HepG2 (cell line): ENCODE measurements around the gene SPHK1. TPM values are rescaled to one million over a fixed set of nuclear protein-coding genes. Genes with fewer than 3 reads are reported as not detected.

Experiments
- AKAP8 ChIP-seq: sonication (generic); formaldehyde crosslinking; IDR thresholded peaks from 2 replicates; pipeline ENCODE4 v1.5.1; 2020; ENCODE audit warnings: mild to moderate bottlenecking, missing genetic modification reagents
- BORCS8-MEF2B ChIP-seq: sonication (generic); formaldehyde crosslinking; IDR thresholded peaks from 2 replicates; pipeline ENCODE4 v1.8.0; 2022; ENCODE audit warnings: mild to moderate bottlenecking, missing genetic modification reagents
- CEBPZ ChIP-seq: IDR thresholded peaks from 2 replicates; pipeline ENCODE4 v1.6.1; 2012; ENCODE audit warnings: low read length, improper control_type of control experiment
- KDM3A ChIP-seq: IDR thresholded peaks from 2 replicates; pipeline ENCODE4 v1.6.1; 2018; ENCODE audit warnings: low read depth, missing compliant biosample characterization
- POGK ChIP-seq: sonication (generic); formaldehyde crosslinking; conservative IDR thresholded peaks from 2 replicates; pipeline ENCODE4 v1.8.0; 2022; ENCODE audit warnings: mild to moderate bottlenecking, moderate library complexity, missing genetic modification reagents
- PTBP1 ChIP-seq: fragments of 200-400 bp; formaldehyde crosslinking; IDR thresholded peaks from 2 replicates; pipeline ENCODE4 v1.6.1; 2018; ENCODE audit warnings: low read length, low read depth; ENCODE audit not compliant: poor library complexity, severe bottlenecking
- REPIN1 ChIP-seq: sonication (generic); formaldehyde crosslinking; IDR thresholded peaks from 2 replicates; pipeline ENCODE4 v1.8.0; 2022; ENCODE audit warnings: missing genetic modification reagents, low read depth, mild to moderate bottlenecking, borderline replicate concordance
- RORA ChIP-seq: sonication (generic); formaldehyde crosslinking; IDR thresholded peaks from 2 replicates; pipeline ENCODE4 v1.5.0; 2020; ENCODE audit warnings: mild to moderate bottlenecking, missing genetic modification reagents, moderate library complexity
- SNAPC2 ChIP-seq: sonication (generic); formaldehyde crosslinking; IDR thresholded peaks from 2 replicates; pipeline ENCODE4 v1.8.1; 2022; ENCODE audit warnings: mild to moderate bottlenecking, missing genetic modification reagents
- SRSF9 ChIP-seq: fragments of 200-400 bp; formaldehyde crosslinking; IDR thresholded peaks from 2 replicates; pipeline ENCODE4 v1.6.1; 2018; ENCODE audit warnings: borderline replicate concordance, mild to moderate bottlenecking, low read depth, low read length; ENCODE audit not compliant: insufficient read depth, poor library complexity, severe bottlenecking
- SRY ChIP-seq: sonication (generic); formaldehyde crosslinking; IDR thresholded peaks from 2 replicates; pipeline ENCODE4 v1.8.0; 2022; ENCODE audit warnings: mild to moderate bottlenecking, missing genetic modification reagents
- ZBTB37 ChIP-seq: sonication (generic); formaldehyde crosslinking; IDR thresholded peaks from 2 replicates; pipeline ENCODE4 v1.4.0; 2020; ENCODE audit warnings: mild to moderate bottlenecking, missing genetic modification reagents
- ZMYM2 ChIP-seq: sonication (generic); formaldehyde crosslinking; IDR thresholded peaks from 2 replicates; pipeline ENCODE4 v1.8.0; 2022; ENCODE audit warnings: mild to moderate bottlenecking, missing genetic modification reagents
- ZNF383 ChIP-seq: sonication (generic); formaldehyde crosslinking; IDR thresholded peaks from 2 replicates; pipeline ENCODE4 v1.4.0; 2020; ENCODE audit warnings: missing genetic modification reagents, mild to moderate bottlenecking, borderline replicate concordance
- ZNF460 ChIP-seq: sonication (generic); formaldehyde crosslinking; IDR thresholded peaks from 2 replicates; pipeline ENCODE4 v1.5.1; 2020; ENCODE audit warnings: missing genetic modification reagents, mild to moderate bottlenecking, borderline replicate concordance
- ZNF530 ChIP-seq: sonication (generic); formaldehyde crosslinking; IDR thresholded peaks from 2 replicates; pipeline ENCODE4 v1.5.0; 2020; ENCODE audit warnings: low read depth, mild to moderate bottlenecking, missing genetic modification reagents
- polyA plus RNA-seq, 8 experiments: library from polyadenylated mRNA; depleted of rRNA in 3 of 8; stranded (reverse) in 7 of 8; unstranded in 1 of 8; fragments of >200 nt; fragmentation: Illumina TruSeq in 4 of 8; extraction: Trizol in 4 of 8; gene quantifications; 2 replicates each; pipeline versions ENCODE4 v1.2.1 to v1.2.3, GENCODE V29; 2011 to 2016; ENCODE audit warnings: low read depth in 4 of 8, missing spikeins in 1 of 8, mixed read lengths in 1 of 8; ENCODE audit not compliant: insufficient read depth in 1 of 8
- total RNA-seq, 5 experiments: library from RNA; depleted of rRNA; stranded (reverse); fragments of >200 nt; fragmentation: Illumina TruSeq; extraction: Trizol; gene quantifications; 2 replicates each; pipeline ENCODE4 v1.2.3, GENCODE V29; 2016; ENCODE audit warnings: low read depth in 1 of 5
- TF ChIP-seq, protein P1 (sequence below): sonication (generic); formaldehyde crosslinking; IDR thresholded peaks from 2 replicates; pipeline ENCODE4 v1.4.0; 2020; ENCODE audit warnings: missing genetic modification reagents
- TF ChIP-seq, protein P2 (sequence below): sonication (generic); formaldehyde crosslinking; IDR thresholded peaks from 2 replicates; pipeline ENCODE4 v1.5.0; 2020; ENCODE audit warnings: missing genetic modification reagents

Gene SPHK1
- total and polyA plus RNA-seq, 2 of the 13 experiments (the other 11 are each of a cell fraction or from before 2014, with no cell fraction given) = 129 to 160 TPM

DNA sequence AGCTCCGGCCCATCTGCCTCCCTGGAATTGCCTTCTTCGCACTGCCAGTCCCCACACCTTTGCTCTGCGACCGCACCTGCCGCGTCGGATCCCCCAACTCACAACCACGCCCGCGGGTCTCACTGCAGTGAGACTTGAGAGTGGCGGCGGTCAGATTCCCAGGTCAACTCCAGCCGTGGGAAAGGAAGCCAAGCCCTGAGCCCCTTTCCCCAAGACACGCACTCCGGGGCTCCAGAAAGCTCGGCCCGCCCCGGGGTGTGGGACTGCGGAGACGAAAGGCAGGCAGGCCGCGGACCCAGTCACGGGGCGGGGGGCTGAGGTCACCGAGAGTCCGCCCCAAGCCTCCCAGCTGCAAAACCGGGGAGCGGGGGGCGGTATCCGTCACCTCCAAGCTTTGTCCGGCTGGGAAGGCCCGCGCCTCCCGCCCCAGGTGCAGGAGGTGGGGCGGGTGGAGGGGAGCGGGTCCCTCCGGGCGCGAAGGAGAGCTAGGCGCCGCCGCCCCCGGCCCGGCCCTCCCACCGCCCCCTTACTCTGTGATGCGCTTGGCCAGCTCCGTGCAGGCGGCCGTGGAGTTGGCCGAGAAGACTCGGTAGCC lies 31.3 kb upstream of the SPHK1 start (continued):
- peak; percentile 18; the same call in 1 of the 2 replicates for TF ChIP-seq SRY (CRISPR knock-in tag)
- TF ChIP-seq REPIN1 = peak; percentile 26; the same call in 1 of the 2 replicates
- TF ChIP-seq RORA (CRISPR knock-in tag) = no peak
- TF ChIP-seq BORCS8-MEF2B (CRISPR knock-in tag) = no peak; the same call in 1 of the 2 replicates
- TF ChIP-seq ZNF530 (CRISPR knock-in tag) = no peak
- TF ChIP-seq, protein P1, sequence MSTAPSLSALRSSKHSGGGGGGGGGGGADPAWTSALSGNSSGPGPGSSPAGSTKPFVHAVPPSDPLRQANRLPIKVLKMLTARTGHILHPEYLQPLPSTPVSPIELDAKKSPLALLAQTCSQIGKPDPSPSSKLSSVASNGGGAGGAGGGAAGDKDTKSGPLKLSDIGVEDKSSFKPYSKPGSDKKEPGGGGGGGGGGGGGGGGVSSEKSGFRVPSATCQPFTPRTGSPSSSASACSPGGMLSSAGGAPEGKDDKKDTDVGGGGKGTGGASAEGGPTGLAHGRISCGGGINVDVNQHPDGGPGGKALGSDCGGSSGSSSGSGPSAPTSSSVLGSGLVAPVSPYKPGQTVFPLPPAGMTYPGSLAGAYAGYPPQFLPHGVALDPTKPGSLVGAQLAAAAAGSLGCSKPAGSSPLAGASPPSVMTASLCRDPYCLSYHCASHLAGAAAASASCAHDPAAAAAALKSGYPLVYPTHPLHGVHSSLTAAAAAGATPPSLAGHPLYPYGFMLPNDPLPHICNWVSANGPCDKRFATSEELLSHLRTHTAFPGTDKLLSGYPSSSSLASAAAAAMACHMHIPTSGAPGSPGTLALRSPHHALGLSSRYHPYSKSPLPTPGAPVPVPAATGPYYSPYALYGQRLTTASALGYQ (CRISPR knock-in tag) = peak; percentile 9; the same call in 1 of the 2 replicates
- TF ChIP-seq ZNF383 (CRISPR knock-in tag) = 0 out of 2 replicates have a peak, but pooled peaks have one; percentile 55
- no peak for TF ChIP-seq SRSF9
- TF ChIP-seq KDM3A (CRISPR knock-in tag) = no peak
- TF ChIP-seq AKAP8 (CRISPR knock-in tag) = no peak
- TF ChIP-seq POGK (CRISPR knock-in tag) = 0 out of 2 replicates have a peak, but pooled peaks have one; percentile 11
- peak; percentile 24; the same call in 1 of the 2 replicates for TF ChIP-seq ZBTB37
- no peak for TF ChIP-seq CEBPZ
- TF ChIP-seq PTBP1 = peak; percentile 74
- TF ChIP-seq ZMYM2 (CRISPR knock-in tag) = peak; percentile 6; the same call in 1 of the 2 replicates
- TF ChIP-seq, protein P2, sequence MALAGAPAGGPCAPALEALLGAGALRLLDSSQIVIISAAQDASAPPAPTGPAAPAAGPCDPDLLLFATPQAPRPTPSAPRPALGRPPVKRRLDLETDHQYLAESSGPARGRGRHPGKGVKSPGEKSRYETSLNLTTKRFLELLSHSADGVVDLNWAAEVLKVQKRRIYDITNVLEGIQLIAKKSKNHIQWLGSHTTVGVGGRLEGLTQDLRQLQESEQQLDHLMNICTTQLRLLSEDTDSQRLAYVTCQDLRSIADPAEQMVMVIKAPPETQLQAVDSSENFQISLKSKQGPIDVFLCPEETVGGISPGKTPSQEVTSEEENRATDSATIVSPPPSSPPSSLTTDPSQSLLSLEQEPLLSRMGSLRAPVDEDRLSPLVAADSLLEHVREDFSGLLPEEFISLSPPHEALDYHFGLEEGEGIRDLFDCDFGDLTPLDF (CRISPR knock-in tag) = 0 out of 2 replicates have a peak, but pooled peaks have one; percentile 8
- TF ChIP-seq SNAPC2 (CRISPR knock-in tag) = 0 out of 2 replicates have a peak, but pooled peaks have one; percentile 32
- 0 out of 2 replicates have a peak, but pooled peaks have one; percentile 6 for TF ChIP-seq ZNF460
